Cerebellar nuclear complex (tissue), 1 donor: ENCODE data around the gene MBTD1.
"Not testable (repeated sequence)": the region's sequence is repeated elsewhere in the genome, so short reads cannot be mapped to it uniquely, and the experiment has no call there.

ENCODE experiments used
- DNase-seq, 2 experiments: peaks; one replicate each; lab custom pipeline; 2025; lab: John Stamatoyannopoulos, UW

The MBTD1 gene

DNA sequence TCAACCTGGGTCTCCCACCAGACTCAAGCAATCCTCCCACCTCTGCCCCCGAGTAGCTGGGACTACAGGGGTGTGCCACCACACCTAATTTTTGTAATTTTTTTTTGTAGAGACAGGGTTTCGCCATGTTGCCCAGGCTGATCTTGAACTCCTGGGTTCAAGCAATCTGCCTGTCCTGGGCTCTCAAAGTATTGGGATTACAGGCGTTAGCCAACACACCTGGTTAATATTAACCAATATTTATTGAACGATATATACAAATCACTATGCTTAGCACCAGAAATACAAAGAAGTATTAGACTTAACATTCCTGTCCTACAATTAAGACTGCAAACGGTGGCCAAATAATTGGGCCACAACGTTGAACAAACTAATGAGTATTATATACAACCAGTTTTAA is 4.2 kb downstream of the MBTD1 start:
- no peak for DNase-seq

DNA sequence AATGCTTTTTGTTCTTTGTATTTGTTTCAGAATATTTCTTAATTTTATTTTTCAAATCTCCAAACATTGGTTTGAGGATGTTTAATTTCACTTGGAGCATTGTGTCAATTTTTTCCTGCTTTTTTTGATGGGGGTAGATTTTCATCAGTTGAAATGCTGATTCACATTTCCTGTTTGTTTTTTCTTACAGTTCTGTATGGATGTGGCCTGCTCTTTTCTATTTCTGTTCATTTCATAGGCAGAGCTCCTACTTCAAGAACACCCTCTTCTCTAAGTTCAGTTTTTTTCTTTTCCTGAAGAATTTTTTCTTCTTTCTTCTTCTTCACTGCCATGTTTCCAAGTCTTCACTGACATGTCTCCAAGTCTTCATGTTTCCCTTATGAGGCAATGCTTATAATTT is 8.8 kb downstream of the MBTD1 start:
- no peak for DNase-seq

DNA sequence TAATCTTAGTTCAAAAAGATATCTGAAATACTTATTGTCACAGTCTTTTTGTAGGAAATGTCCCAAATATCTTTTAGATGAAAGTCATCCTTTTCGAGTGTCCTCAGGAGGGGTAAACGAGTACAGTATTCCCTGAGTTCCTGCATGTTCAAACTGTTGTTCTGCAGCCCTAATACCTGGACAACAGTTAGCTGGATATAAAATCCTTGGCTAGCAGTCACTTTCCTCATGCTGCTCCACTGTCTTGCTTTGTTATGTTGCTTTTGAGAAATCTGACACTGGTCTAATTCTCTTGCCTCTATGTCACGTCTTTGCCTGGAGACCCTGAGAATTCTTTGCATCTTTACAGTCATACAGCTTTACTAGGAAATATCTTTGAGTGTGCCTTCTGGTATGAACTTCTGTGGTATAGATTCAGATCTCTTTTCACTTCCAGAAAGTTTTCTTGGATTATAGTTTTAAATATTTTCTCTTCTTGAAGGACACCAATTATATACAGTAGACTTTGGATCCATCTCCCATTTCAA is 9.5 kb downstream of the MBTD1 start:
- DNase-seq = no peak

DNA sequence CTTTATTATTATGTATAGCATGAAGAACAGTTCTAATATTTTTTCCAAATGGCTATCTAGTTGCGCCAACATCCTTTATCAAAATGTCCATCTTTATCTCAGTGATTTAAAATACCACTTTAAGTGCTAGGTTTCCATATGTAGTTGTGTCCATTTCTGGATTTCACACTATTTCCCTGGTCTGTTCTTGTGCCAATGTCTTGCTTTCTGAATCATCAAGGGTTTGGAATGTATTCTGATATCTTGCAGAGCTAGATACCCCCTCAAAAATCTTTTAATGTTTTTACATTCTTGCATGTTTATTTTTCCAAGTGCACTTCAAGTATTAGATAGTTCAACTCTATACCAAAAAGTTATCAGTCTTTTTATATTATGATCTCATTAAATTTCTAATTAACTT is 14.3 kb downstream of the MBTD1 start:
- DNase-seq = no peak

DNA sequence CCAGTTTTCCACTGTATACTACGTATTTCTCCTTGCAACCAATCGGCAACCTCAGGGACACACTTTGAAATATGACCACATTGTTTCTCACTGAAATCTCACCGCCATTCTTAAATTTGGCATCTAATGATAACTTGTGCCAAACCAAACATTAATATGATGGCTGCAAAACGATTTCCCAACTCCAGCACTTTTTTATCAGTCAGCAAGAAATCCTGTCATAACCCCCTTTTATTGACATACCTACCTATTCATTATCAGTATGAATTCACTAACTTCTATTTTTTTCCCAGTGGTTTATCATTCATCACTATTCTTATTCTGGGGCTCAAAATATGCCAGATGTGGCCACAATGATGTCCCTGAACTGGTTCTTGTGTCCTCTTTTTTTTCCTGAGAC is 15.8 kb downstream of the MBTD1 start:
- no peak for DNase-seq

DNA sequence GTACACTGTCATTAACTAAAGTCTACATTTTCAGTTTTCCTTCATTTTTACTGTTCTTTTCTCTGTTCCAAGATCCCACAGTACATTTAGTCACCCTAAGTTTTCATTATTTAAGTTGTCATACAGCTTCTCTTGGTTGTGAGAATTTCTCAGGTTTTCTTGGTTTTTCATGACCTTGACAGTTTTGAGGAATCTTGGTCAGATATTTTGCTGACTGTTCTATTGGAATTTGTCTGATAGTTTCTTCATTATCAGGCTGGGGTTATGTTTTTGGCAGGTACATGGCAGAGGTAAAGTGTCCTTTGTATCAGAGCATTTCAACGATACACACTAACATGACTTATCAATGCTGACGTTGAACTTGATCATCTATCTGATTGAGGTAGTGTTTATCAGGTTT is 19.6 kb downstream of the MBTD1 start:
- no peak for DNase-seq

DNA sequence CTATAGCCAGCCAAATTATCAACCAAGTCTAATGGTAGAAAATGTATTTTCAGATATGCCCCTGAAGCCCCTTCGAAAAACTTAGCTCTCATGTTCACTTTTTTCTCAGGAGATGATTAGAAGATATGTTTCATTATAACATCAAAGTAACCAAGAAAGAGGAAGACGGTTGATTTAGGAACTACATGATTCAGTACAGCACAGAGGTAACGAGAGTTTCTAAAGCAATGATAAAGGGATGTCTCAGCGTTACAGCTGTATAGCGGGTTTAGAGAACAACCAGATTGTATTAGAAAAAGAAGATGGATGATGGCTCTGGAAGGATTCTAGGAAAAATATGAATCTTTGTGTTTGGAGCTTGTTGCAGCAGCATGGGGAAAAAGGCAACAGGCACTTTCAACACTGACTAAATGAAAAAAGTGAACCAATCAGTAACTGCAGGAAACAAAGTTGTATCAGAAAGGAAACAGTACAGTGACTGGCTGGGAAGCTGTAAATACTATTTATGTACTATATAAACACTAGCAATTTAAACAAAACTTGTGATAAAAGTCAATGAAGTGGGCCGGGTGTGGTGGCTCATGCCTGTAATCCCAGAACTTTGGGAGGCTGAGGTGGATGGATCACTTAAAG is 21.5 kb downstream of the MBTD1 start:
- no peak for DNase-seq

DNA sequence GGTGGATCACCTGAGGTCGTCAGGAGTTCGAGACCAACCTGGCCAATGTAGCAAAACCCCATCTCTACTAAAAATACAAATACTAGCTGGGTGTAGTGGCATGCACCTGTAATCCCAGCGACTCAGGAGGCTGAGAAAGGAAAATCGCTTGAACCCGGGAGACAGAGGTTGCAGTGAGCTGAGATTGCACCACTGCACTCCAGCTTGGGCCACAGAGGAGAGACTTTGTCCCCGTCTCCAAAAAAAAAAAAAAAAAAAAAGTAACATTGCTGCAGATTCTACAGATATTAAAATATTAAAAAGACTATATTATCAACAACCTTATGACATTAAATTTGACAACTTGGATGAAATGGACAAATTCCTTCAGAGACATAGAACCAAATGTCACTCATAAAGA is 25.7 kb downstream of the MBTD1 start:
- no peak for DNase-seq

DNA sequence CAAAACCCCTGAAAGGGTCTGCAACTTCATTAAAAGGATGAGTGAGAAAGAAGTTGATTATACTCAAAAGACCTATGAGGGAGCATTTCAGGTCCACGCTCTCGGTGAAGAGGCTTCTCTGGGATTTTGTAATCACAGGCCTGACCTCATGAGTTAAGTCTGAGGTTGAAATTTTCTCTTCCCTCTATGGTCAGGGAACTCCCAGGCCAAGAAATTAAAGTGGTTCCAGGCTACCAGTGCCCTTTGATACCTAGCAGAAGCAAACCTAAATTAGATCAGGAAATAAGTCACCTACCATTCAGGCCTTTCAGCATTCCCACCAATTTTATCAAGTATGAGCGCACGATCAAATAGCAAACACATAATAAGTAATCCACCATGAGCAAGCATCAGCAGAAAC is 27.9 kb downstream of the MBTD1 start:
- DNase-seq = no peak

DNA sequence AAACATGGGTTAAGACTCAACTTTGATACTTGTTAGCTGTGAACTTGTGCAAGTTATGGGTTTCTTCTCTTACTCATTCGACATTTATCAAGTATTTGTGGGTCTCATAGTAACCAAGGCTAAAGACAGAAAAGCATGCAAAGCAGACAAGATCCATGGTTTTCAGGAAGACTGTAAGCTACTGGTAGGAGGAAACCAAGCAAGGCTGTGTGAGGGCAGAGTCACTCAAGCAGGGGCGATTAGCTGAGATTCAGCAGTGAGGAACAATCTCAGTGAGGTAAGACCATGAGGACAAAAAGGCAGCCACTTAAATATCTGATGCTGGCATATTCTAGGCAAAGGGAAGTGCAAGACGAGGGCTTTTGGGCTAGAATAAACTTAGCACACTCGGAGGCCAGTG is 29.5 kb downstream of the MBTD1 start:
- DNase-seq = no peak

DNA sequence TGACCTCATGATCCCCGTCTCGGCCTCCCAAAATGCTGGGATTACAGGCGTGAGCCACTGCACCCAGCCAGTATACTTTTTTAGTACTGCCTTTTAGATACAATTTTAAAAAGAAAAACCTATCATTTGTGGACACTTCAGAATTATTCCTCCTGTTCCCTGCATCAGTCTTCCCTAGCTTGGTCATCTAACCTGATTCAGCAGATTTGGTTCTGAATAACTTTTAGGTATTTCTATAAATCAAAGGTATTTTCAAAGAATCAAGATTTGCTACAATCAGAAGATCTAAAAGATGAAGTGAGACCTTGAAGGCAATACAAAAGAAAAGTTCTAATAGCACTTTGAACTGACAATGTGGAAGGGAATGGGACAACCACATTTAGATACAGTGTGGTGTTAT is 30.0 kb downstream of the MBTD1 start:
- DNase-seq = no peak

DNA sequence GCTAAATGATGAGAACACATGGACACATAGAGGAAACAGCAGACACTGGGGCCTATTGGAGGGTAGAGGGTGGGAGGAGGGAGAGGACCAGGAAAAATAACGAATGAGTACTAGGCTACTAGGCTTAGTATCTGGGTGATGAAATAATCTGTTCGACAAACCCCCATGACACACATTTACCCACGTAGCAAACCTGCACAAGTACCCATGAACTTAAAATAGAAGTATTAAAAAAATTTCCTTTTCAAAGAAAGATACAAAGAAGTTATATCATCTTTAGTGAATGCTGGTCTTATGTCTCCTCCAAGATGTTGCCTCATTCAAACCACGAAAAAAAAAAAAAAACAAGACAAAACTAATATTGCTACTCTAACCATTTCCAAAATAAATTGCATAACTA is 31.7 kb downstream of the MBTD1 start:
- no peak for DNase-seq

DNA sequence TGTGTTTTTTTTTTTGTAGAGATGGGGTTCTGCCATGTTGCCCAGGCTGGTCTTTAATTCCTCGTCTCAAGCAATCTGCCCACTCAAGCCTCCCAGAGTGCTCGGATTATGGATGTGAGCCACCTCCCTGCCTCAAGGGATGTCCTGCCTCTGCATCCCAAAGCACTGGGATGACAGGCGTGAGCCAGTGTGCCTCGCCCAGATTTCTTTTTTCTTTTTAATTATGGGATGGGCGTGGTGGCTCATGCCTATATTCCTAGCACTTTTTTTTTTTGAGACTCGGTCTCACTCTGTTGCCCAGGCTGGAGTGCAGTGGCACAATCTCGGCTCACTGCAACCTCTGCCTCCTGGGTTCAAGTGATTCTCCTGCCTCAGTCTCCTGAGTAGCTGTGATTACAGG is 34.3 kb downstream of the MBTD1 start:
- DNase-seq = not testable (repeated sequence)

DNA sequence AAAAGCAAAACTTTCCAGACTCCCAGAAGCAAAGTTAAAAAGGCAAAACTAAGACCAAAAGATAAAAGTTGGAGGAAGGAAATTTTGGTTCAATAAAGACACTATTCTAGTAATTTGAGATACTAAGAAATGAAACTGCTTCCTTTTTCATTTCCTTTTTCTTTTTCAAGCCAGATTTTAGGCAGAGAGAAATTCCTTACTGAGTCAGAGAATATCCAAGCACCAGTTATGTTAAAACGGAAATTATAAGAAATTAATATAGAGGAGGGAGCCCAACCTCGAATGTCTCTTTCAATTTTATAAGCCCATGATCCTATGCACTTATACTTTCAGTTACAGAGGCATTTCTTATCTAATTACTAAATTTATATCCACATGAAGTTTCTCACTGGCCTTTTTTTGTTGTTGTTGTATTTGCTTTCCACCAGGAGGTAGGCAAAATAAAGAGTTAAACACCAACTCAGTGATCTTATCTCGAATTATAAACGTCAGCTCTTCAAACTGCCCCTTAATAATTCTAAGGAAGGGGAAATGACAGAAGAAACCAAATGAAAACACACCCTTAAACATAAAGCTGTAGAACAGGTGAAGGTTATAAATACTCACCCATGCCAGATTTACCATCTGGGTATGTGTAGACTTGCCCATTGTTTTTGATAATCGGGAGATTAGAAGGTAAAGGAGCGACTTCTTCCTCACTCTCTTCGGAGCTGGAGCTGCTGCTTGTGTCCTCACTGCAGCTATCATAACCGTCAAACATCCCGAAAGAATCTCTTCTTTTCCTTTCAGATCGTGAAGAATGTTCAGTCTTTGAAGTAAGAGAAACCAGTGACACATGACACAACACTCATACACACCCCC is 35.2 kb downstream of the MBTD1 start:
- no peak for DNase-seq

DNA sequence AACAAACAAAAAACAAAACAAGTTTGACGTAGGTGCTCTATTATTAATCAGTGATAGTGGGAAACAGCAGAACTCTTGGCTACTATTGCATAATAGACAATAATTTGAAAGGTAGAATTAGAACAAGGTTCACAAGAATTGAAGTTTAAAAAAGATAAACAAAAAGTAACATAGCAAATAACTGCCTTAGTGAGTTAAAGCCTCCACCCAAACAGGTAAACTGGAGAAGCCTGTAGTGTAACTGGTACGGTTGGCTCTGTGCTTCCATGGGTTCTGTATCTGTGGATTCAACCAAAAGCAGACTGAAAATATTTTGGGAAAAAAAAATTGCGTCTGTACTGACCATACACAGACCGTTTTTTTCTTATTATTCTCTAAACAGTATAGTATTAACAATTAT is 38.5 kb downstream of the MBTD1 start:
- no peak for DNase-seq

DNA sequence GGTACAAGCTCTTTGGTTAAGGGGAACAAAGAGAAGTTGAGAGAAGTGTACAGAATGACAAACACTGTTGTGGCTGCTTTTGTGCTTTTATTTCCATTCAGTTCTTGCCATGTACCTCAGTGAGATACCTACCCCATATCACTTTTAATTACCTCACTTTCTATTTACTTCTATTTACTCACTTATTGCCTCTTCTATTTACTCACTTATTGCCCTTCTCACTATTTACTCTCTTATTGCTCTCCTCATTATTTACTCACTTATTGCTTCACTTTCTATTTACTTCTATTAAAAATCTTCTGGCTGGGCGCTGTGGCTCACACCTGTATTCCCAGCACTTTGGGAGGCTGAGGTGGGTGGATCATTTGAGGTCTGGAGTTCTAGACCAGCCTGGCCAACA is 41.9 kb downstream of the MBTD1 start:
- no peak for DNase-seq

DNA sequence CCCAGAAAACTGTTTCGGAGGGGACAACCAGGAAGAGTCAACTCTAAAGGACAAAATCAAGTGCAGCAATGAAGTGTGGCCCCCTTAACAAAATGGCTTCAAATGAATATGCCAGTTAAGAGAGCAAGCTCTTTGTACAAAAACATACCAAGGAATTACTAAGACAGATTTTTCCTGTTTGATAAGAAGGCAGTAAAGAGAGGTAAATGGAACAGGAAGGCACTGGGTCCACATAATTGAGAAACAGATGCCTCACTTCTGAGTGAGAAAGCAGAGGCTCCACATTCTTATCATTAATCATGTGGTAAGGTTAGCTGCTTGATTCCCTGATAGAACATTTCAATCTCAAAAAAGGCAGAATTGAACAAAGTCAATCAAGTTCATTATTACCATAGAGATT is 44.9 kb downstream of the MBTD1 start:
- no peak for DNase-seq

DNA sequence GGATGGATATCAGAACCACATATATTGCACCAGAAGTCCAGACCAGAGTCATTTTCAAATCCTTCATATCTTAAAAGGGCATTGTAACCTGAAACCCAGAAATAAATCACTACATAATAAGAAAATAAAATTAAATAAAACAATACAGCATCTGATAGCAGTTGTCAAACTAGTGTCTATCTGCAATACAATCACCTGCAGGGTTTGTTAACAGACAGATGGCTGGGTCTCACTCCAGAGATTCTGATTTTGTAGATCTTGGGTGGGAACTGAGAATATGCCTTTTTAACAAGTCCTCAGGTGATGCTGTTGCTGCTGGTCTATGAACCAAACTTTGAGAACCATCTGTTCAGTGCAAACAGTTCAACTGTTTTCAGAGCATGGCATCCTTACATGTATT is 56.0 kb downstream of the MBTD1 start:
- DNase-seq = no peak

DNA sequence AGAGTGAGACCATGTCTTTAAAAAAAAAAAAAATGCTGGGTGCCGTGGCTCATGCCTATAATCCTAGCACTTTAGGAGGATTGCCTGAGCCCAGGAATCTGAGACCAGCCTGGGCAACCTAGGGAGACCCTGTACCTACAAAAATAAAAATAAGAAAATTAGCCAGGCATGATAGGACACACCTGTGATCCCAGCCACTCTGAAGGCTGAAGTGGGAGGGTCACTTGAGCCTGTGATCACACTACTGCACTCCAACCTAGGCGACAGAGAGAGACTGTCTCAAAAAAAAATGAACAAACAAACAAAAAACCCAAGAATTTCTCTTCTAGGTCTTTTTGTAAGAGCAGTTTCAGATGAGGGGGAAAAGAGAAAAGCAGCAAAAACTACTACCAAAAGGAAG is 59.0 kb downstream of the MBTD1 start:
- no peak for DNase-seq

DNA sequence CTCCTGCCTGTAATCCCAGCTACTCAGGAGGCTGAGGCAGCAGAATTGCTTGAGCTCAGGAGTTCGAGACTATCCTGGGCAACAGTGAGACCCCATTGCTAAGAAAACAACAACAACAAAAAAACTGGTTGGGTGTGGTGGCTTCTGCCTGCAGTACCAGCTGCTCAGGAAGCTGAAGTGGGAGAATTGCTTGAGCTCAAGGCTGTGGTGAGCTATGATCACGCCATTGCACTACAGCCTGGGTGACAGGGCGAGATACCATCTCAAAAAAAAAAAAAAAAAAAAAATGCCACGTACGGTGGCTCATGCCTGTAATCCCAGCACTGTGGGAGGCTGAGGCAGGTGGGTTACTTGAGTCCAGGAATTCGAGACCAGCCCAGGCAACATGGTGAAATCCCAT is 59.6 kb downstream of the MBTD1 start:
- DNase-seq = no peak

DNA sequence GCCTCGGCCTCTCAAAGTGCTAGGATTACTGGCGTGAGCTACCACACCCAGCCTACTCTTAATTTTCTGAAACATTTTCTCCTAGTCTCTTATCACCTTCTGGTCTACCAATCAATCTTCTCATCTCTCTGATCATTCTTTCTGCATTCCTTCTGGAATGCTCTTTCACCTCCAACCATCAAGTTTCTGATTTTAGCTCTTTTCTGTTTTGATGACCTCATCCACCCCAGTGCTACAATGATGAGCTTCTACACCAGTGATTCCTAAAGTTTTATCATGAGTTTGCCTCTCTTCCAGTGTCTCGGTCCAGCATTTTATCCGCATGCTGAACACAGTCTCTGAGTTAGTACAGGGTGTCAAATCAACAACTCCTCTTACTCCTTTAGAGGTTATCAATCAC is 62.1 kb downstream of the MBTD1 start:
- DNase-seq = no peak

DNA sequence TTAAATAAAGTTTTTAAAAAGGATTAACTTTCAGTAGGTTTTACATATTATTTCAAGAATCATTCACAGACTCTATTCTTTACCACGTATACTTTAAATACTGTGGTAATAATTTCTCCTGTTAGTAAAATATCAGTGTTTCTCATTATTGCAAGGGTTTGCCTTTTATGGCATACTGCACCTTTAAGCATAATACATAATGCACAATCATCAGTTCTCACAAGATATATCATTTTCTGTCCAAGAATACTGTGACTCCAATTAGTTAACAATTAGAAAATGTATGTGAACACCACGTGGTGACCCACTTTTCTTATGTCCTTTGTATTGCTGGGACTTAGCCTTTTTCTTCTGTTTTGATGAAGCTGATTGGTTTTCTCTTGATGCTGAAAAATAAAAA is 68.0 kb downstream of the MBTD1 start:
- no peak for DNase-seq

DNA sequence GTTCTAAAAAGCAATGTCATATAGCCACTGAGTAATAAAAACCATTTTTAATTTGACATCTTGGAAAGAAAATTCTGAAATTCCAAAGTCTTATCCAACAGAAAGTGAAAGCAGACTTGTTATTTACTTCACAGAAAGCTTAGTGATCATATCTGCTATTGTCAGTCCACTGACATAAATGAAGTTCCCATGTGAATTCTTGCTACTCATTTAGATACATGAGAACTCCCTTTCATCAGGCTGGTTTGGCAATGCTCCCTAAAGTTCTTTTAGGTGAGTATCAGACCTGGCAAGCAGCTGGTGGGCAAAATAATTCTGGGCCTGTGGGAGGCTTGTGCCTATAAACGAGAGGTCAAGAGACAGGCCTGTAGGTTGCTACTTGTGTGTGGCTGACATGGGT is 70.2 kb downstream of the MBTD1 start:
- DNase-seq = no peak

DNA sequence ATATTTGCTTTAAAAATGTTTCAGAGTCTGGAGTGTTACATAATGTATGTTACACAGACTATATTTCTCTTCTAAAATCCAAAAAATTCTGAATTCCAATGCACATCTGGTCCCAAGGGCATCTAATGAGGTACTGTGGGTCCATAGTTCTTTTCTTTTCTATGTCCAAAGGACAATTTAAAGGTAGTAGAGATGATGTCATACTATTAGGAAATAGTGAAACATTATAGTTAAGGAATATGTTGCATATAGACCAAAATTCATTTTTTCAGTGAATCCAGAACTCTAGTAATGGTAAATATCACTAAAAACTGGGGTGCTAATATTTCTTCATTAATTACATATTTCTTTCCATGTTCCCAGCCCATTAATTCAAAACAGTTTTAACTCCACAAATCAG is 70.7 kb downstream of the MBTD1 start:
- DNase-seq = no peak
